NK-92 (cell line): Measurements from ENCODE around the gene ICA1.
"Not testable (repeated sequence)": the region's sequence is repeated elsewhere in the genome, so short reads cannot be mapped to it uniquely, and the experiment has no call there.

Experiments
- DNase-seq: peaks from one replicate; lab custom pipeline; 2025; ENCODE audit not compliant: unreplicated experiment; lab: John Stamatoyannopoulos, UW

The ICA1 gene

GRCh38 chr7:8263048-8263447 is 1.1 kb upstream of the ICA1 start:
- DNase-seq = no peak

DNA sequence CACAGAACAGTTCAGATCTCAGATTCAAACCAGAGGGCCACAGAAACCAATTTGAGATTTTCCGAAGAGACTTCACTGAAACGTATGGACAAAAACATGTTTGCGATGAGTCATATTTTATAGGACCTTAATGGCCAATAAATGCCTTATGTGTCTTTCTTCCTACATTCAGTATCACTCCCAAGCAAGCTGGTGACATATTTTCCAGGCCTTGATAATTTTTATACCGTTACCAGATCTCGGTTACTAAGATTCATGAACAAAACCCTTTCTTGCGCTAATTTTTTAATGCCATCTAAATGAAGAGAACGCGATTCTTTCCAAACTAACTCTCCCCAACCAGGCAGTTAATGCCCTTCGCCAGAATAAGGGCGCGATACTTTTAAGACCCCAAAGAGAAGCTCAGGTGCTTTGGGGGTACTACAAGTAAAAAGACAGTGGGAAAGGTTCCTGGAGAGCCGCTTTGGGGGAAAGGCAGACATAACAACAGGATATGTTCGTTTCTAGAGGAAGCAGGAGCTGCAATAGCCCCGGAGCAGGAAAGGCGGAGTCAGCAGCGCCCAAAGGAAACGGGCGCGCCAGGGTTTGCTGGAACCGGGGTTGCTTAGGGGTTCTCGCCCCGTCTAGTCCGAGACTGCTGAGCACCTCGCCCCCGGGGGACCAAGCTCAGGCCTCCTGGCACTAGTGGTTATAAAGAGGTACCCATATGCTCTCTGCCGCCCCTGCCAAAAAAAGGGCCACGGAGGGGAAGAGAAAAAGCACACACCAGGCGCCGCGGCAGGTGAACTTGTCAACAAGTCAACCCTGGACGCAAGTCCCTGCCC is 884 bp downstream of the ICA1 start:
- DNase-seq = no peak

- no peak for DNase-seq
Observed at GRCh38 chr7:8259586-8260222, 2.3 kb downstream of the ICA1 start.

DNA sequence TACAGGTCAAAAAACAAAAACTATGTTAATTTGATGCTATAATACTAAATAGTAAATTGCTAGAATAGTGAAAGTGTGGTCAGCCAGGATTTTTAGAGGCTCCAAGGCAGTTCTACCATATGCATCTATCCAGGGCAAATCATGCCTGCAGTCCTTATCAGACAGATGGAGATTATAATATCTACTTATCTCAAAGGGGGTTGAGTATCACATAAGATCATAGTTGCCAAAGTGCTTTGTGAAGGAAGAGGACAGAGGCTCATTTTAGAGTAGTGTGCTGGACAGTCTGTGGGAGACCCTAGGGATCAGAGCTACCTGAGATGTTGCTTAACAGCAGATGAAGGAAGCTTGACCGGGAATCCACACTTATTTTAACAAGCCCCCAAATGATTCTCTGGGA is 3.2 kb downstream of the ICA1 start:
- DNase-seq = no peak

GRCh38 chr7:8258166-8258565 is 3.8 kb downstream of the ICA1 start:
- DNase-seq = no peak

GRCh38 chr7:8255680-8256655 is 6.0 kb downstream of the ICA1 start:
- no peak for DNase-seq

- DNase-seq = no peak
Observed at GRCh38 chr7:8254667-8255066, 7.3 kb downstream of the ICA1 start.

DNA sequence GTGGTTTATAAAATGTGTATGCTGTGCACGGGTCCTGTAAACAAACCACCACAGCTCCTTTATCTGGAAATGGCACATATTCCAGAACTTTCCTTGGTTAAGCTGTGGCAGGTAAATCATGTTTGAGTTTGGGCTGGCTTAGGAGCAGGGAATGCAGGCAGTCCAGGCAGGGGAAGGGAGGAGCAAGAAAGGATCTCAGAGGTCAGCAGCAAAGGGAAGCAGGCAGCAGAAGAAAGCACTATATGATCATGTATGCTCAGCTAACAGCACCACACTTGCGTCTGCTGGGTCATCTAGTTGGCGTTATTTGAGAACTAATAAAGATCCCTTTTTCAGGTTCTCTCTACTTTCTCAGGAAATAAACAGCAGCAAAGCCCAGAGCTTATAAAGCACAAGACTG is 7.8 kb downstream of the ICA1 start:
- no peak for DNase-seq

- DNase-seq = no peak
Observed at GRCh38 chr7:8251195-8251594, 10.8 kb downstream of the ICA1 start.

GRCh38 chr7:8250547-8250946 is 11.4 kb downstream of the ICA1 start:
- no peak for DNase-seq

DNA sequence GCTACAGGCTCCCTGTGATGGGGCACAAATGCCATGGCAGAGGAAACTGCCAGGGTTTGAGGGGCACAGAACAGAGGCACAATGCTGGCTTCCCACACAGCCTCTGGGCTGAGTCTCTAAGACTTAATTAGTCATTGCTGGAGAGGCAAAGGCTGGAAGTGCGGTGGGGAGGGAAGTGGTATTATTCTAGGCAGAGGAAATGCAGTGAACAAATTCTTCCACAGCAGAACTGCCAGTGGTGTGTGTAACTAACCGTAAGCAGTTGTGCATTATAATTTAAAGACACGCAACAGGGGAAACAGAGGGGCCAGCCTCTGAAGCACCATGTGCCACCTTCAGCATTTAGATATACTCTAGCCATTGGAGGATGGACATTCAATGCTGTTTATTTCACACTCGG is 12.8 kb downstream of the ICA1 start:
- no peak for DNase-seq

DNA sequence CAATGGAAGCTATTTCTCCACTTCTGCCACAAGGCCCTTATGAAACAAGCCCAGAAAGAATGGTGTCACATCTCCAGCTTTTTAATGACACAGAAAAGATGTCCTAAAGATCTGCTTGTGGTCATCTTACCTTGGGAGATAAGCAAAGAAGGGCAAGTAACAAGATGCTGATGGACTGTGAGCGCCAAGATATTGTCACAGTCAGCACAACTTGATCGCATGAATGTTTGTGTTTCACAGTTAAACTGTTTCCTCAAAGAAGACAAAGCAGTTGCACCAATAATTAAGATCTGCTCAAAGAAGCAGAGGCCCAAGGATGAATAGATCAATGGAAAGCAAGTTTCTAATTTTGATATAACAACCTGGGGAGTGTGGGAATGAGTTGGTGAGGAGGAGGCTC is 15.9 kb downstream of the ICA1 start:
- DNase-seq = no peak

- DNase-seq = not testable (repeated sequence)
Observed at GRCh38 chr7:8245032-8245431, 16.9 kb downstream of the ICA1 start.

DNA sequence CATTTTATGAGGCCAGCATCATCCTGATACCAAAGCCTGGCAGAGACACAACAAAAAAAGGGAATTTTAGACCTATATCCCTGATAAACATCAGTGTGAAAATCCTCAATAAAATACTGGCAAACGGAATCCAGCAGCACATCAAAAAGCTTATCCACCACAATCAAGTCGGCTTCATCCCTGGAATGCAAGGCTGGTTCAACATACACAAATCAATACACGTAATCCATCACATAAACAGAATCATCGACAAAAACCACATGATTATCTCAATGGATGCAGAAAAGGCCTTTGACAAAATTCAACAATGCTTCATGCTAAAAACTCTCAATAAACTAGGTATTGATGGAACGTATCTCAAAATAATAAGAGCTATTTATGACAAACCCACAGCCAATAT is 18.9 kb downstream of the ICA1 start:
- DNase-seq = not testable (repeated sequence)

DNA sequence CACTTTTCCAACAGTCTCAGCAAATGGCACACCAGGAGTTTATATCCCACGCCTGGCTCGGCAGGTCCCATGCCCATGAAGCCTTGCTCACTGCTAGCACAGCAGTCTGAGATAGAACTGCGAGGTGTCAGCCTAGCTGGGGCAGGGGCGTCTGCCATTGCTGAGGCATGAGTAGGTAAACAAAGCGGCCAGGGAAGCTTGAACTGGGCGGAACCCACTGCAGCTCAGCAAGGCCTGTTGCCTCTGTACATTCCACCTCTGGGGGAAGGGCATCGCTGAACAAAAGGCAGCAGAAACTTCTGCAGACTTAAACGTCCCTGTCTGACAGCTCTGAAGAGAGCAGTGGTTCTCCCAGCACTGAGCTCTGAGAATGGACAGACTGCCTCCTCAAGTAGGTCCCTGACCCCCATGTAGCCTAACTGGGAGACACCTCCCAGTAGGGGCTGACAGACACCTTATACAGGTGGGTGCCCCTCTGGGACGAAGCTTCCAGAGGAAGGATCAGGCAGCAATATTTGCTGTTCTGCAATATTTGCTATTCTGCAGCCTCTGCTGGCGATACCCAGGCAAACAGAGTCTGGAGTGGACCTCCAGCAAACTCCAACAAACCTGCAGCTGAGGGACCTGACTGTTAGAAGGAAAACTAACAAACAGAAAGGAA is 22.1 kb downstream of the ICA1 start:
- DNase-seq = not testable (repeated sequence)

GRCh38 chr7:8236780-8237407 is 25.1 kb downstream of the ICA1 start:
- DNase-seq = no peak

GRCh38 chr7:8232999-8233847 is 28.7 kb downstream of the ICA1 start:
- no peak for DNase-seq

DNA sequence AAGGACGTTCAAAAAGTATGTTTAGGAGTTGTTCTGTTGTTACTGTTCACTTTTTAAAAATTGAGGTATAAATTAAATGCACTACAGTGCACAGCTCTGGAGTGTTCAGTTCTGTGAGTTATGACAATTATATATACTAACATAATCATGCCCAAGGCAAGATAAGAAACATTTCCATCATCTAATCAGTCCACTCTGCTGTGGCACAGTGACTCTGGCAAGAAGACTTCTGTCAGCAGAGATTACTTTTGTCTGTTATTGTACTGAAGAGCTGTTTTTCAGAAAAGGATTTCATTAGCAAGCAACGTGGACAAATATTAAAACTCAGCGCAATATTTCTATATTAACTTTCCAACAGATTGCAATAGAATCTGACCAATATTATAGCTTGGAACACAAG is 32.0 kb downstream of the ICA1 start:
- DNase-seq = no peak

DNA sequence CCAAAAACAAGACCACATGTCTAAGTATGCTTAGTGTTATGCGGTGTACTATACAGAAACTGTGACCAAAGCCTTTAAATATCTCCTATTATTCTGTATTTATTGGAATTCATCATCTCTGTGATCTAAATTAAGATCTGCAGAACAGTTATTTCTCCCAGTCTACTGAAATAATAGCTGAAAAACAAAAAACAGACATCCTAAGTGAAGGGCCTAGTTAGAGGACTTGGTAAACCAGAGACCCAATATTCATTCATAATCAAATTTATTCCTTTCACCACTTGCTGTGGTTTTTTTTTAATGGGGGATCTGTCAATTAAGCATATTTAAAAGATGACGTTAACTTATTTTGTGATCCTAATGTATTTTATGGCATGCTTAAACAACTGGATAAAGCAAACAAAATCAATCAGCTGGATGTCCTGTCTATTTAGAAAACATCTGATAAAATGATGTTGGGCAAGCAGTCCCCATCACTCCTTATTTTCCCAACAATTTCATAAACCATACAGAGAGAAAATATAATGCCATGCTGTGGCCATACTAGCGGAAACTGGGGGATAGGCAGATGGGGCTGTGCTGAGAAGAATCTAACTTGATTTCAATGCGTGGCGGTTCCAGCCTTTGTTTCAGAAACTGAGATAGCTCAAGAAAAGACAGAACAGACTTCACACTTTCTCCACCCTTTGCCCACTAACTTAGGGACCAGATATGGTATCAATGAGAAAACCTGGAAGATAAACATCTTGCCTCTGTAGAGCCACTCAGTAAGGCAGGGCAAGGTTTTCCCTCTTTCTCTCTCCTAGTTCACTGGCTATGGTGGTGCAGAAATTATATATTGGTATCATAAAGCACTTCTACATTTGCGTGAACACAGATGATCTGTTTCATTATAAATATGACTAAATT is 32.9 kb downstream of the ICA1 start:
- DNase-seq = no peak
